ENCODE data around the gene PTGES2.

DNA sequence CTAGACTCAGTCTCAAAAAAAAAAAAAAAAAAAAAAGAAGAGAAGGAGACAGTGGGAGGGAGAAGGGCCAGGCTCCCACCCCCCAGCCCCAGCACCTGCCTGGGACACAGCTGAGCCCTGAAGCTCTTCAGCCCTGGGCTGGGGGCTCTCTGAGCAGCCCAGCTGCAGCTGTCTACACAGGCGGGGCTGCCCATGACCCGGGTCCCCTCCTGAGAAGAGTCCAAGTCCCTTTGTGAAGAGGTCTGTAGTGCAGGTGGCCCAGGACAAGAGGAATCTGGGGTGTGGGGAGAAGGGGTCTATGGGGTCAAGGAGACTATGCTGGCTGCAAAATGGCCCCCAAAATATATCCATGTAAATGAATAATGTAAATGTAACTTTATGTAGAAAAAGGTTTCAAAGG, 15.1 kb upstream of the PTGES2 start:
- TF ChIP-seq EZH2phosphoT487 (IDR thresholded peaks at IDR 0.05; ENCODE audit: borderline replicate concordance, low read length): no peak
- TF ChIP-seq, protein P1, sequence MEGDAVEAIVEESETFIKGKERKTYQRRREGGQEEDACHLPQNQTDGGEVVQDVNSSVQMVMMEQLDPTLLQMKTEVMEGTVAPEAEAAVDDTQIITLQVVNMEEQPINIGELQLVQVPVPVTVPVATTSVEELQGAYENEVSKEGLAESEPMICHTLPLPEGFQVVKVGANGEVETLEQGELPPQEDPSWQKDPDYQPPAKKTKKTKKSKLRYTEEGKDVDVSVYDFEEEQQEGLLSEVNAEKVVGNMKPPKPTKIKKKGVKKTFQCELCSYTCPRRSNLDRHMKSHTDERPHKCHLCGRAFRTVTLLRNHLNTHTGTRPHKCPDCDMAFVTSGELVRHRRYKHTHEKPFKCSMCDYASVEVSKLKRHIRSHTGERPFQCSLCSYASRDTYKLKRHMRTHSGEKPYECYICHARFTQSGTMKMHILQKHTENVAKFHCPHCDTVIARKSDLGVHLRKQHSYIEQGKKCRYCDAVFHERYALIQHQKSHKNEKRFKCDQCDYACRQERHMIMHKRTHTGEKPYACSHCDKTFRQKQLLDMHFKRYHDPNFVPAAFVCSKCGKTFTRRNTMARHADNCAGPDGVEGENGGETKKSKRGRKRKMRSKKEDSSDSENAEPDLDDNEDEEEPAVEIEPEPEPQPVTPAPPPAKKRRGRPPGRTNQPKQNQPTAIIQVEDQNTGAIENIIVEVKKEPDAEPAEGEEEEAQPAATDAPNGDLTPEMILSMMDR (IDR thresholded peaks at IDR 0.05; ENCODE audit: low read depth, low read length, poor library complexity, severe bottlenecking): no peak
